CD4-positive, alpha-beta T cell treated with Interleukin-15 for 1 hour (primary cell): ENCODE data around the gene LIN7B.

ENCODE experiments used
- DNase-seq: peaks from one replicate; pipeline ENCODE4 v3.0.0-alpha.2; 2020

LIN7B gene

DNA sequence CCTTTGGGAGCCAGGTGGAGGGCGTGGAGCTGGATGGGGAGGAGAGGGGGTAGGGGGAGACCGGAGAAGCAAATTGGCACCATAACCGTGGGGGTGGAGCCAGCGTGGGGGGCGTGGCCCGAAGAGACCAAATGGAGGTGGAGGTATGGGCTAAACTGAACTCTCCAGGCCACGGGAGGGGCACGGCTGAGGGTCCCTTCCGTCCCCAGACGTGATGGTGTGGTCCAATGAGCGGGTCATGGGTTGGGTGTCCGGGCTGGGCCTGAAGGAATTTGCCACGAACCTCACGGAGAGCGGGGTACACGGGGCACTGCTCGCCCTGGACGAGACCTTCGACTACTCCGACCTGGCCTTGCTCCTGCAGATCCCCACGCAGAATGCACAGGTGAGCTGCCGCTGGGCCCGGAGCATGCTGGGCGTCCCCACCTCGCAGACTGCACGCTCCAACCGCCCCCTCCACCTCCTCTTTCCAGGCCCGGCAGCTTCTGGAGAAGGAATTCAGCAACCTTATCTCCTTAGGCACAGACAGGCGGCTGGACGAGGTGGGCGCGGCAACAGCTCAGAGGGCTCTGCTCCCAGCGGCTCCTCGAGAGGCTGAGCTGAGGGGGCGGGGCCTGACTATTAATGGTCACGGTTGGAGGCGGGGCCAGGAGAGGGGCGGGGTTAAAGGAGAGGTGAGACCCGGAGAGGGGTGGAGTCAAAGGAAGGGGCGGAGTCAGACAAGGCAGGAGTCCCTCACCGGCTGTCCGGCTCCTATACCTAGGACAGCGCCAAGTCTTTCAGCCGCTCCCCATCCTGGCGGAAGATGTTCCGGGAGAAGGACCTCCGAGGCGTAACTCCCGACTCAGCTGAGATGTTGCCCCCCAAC, 34.8 kb downstream of the LIN7B start:
- peak; percentile 85 for DNase-seq

- DNase-seq = no peak
Measured at GRCh38 chr19:49149652-49150105, 35.5 kb downstream of the LIN7B start.

GRCh38 chr19:49150106-49150943, 36.2 kb downstream of the LIN7B start:
- DNase-seq = peak; percentile 37

DNA sequence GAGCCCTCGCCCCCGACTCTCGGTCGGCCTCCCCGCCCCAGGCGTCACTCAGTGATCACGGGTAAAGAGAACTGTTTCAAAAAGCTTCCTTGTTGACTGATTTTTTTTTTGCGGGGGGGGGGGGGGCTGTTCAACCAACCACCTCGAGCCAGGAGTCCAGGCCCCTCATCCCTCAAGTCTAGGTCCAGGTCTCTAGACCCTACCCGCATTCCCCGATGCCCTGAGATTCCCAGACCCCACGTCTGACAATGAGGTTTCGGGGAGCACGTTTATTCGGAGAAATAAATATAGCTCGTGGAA, 36.7 kb downstream of the LIN7B start:
- DNase-seq = no peak

- peak; percentile 20 for DNase-seq
Measured at GRCh38 chr19:49151267-49152118, 37.3 kb downstream of the LIN7B start.

DNA sequence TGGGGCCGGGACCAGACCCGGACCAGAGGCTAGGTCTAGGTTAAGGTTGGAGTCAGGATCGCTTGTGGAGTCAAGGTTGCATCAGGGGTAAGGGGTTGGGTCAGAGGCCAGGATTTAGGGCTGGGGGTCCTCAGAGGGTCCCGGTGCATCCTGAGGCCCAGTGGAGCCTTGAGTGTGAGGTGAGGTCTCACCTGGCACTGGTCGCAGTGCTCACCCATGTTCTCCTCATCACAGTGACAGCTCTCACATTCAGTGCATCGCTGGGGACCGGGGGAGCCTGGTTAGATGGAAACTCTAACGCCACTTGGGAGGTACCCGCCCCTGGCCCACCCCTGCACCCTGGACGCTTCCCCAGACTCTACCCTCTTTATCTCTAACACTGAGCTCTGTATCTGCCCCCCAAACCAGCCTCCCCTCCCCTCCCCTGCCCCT, 38.0 kb downstream of the LIN7B start:
- no peak for DNase-seq

GRCh38 chr19:49153167-49153809, 39.1 kb downstream of the LIN7B start:
- DNase-seq = no peak

GRCh38 chr19:49154279-49154678, 40.1 kb downstream of the LIN7B start:
- DNase-seq = no peak

GRCh38 chr19:49155005-49155819, 41.0 kb downstream of the LIN7B start, which contains the start of gene HRC:
HRC (minus strand) TSS chr19:49155396; CDS start chr19:49155237, 159 bp downstream.
- no peak for DNase-seq

GRCh38 chr19:49155820-49156346, 41.7 kb downstream of the LIN7B start:
- no peak for DNase-seq

- peak; percentile 43 for DNase-seq
Measured at GRCh38 chr19:49157445-49158224, 43.5 kb downstream of the LIN7B start, which contains the start of gene TRPM4. TRPM4 (plus strand) TSS chr19:49157792; CDS start chr19:49157867, 75 bp downstream.

DNA sequence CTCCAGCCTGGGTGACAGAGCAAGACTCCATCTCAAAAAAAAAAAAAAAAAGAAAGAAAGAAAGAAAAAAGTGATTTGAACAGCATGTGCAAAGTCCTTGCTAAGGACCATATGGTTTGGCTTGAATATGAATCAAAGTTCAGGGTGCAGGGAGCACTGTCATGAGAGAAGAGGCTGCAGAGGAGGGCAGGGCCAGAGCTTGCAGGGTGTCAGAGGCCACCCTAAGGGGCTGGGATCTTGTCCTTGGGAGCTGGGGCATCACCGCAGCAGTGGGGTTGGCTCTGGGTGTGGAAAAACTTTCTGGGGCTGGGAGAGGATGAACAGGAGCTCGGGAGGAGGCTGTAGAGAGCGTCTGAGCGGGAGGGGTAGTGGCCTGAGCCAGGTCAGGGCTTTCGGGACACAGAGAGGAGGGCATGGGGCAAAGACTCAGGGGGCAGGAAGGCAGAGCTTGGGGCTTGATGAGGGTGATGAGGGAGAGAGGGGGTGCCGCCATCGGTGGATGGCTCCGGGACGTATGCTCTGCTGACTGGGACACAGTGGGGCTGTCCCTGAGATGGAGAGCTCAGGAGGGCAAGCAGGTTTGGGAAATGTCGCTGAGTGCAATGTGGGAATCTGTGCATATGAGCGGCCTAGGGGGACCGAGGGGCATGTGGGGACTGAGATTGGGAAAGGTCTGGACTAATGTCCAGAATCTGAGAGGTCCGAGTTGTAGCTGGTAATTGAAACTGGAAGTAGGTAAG, 46.5 kb downstream of the LIN7B start:
- no peak for DNase-seq

DNA sequence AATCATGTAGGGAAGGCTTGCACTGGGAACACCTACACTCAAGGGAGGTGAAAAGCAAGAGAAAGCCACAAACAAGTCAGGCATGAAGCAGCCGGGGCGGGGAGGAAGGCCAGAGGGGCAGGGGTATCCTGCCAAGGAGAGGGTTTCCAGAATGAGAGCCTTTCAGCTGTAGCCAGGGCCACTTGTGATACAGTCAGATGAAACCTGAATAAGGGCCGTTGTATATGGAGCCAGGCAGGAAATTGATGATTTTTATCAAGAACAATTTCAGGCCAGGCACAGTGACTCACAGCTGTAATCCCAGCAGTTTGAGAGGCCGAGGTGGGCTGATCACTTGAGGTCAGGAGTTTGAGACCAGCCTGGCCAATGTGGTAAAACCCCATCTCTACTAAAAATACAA, 47.8 kb downstream of the LIN7B start:
- no peak for DNase-seq

DNA sequence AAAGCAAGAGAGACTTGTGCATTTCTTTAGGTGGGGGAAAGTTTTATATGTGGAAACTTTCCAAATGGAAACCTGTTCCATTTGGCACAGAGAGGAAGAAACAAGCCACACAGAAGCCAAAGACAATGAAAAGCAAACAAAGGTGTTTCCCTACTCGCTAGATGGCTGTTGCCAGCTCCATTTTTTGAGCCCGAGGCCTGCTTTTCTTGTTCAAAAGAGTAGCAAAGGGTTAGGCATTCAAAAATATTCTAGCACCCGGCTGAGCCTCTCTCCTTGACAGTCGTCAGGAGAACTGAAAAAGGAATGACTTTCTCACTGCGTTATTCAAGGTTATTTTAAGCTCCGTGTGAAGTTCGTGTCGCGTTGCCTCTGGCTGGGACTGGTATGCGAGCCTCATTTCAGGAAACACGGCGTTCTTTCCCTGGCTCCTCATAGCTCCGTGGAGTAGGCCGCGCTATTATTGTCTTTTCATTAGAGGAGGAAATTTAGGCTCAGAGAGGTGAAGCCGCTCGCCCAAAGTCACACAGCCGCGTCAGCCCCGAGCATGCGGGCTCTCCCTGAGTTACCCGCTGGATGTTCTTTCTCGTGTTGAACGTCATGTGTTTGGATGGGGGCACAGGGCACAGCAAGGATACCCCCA, 51.1 kb downstream of the LIN7B start:
- no peak for DNase-seq

- DNase-seq = no peak
Measured at GRCh38 chr19:49165865-49166301, 51.7 kb downstream of the LIN7B start.

DNA sequence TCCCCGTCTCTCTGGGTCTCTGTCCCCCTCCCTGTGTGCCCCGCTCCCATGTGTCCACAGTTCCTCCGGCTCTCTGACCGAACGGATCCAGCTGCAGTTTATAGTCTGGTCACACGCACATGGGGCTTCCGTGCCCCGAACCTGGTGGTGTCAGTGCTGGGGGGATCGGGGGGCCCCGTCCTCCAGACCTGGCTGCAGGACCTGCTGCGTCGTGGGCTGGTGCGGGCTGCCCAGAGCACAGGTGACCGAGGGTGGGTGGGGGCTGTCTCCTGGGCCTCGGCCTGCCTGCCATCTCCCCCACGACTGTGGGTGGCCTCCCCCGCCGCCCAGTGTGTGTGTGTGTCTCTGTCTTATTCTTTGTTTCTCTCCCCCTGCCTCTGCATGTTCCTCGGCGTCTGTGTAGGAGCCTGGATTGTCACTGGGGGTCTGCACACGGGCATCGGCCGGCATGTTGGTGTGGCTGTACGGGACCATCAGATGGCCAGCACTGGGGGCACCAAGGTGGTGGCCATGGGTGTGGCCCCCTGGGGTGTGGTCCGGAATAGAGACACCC, 53.8 kb downstream of the LIN7B start:
- no peak for DNase-seq
